Measurements from ENCODE around the gene TGFBR3L.

- TF ChIP-seq CTCF (IDR thresholded peaks at IDR 0.05) (no peak), ZFX (IDR thresholded peaks at IDR 0.05; ENCODE audit: borderline replicate concordance) (no peak)
Measured at GRCh38 chr19:7914099-7914498, 531 bp upstream of the TGFBR3L start.

All from 22Rv1 (cell line).